BLaER1 (cell line): ENCODE results near the gene ARHGEF37.
"Not testable (repeated sequence)": the region's sequence is repeated elsewhere in the genome, so short reads cannot be mapped to it uniquely, and the experiment has no call there.

Experiments
- H3K27ac ChIP-seq: shearing (Covaris generic); formaldehyde crosslinking; 2 replicates; pipeline ENCODE4 v1.8.1; 2022
- H3K27me3 ChIP-seq: shearing (Covaris generic); formaldehyde crosslinking; 2 replicates; pipeline ENCODE4 v1.8.1; 2022
- H3K36me3 ChIP-seq: shearing (Covaris generic); formaldehyde crosslinking; 2 replicates; pipeline ENCODE4 v1.8.1; 2022
- H3K4me1 ChIP-seq: shearing (Covaris generic); formaldehyde crosslinking; 2 replicates; pipeline ENCODE4 v1.8.1; 2022
- H3K4me2 ChIP-seq: shearing (Covaris generic); formaldehyde crosslinking; 2 replicates; pipeline ENCODE4 v1.8.1; 2022
- H3K4me3 ChIP-seq: shearing (Covaris generic); formaldehyde crosslinking; 2 replicates; pipeline ENCODE4 v1.8.1; 2022
- H3K9ac ChIP-seq: shearing (Covaris generic); formaldehyde crosslinking; 2 replicates; pipeline ENCODE4 v1.8.1; 2022
- H3K9me3 ChIP-seq: shearing (Covaris generic); formaldehyde crosslinking; 2 replicates; pipeline ENCODE4 v1.8.1; 2022
- H4K20me1 ChIP-seq: shearing (Covaris generic); formaldehyde crosslinking; 2 replicates; pipeline ENCODE4 v1.8.1; 2022
- Cebpa-rat ChIP-seq: shearing (Covaris generic); IDR thresholded peaks from 2 replicates; pipeline ENCODE4 v1.8.1; 2022

The ARHGEF37 gene

GRCh38 chr5:149645236-149645635 is 63.9 kb downstream of the ARHGEF37 start:
- no peak overlapping the region for H3K4me3 ChIP-seq
- 0 out of 2 replicates have a peak, but pooled peaks cover 4% of the 10 kb centered on the region for H3K4me1 ChIP-seq
- no peaks in the 10 kb centered on the region for H3K27me3 ChIP-seq
- H4K20me1 ChIP-seq = no peaks in the 10 kb centered on the region
- no peaks in the 10 kb centered on the region for H3K36me3 ChIP-seq
- H3K9ac ChIP-seq = no peak overlapping the region
- H3K4me2 ChIP-seq = no peak overlapping the region
- TF ChIP-seq Cebpa-rat = no peak
- no peak overlapping the region for H3K27ac ChIP-seq
- no peaks in the 10 kb centered on the region for H3K9me3 ChIP-seq

GRCh38 chr5:149645725-149646124 is 64.4 kb downstream of the ARHGEF37 start:
- no peaks in the 10 kb centered on the region for H3K9me3 ChIP-seq
- H3K27me3 ChIP-seq = no peaks in the 10 kb centered on the region
- 0 out of 2 replicates have a peak, but pooled peaks cover 4% of the 10 kb centered on the region for H3K4me1 ChIP-seq
- H4K20me1 ChIP-seq = no peaks in the 10 kb centered on the region
- H3K9ac ChIP-seq = no peak overlapping the region
- H3K27ac ChIP-seq = no peak overlapping the region
- TF ChIP-seq Cebpa-rat = no peak
- H3K4me2 ChIP-seq = no peak overlapping the region
- no peaks in the 10 kb centered on the region for H3K36me3 ChIP-seq
- H3K4me3 ChIP-seq = no peak overlapping the region

- Histone ChIP-seq H3K36me3 (no peaks in the 10 kb centered on the region), H3K4me1 (no peaks in the 10 kb centered on the region), H3K4me3 (no peak overlapping the region), H3K9ac (no peak overlapping the region), H3K27me3 (no peaks in the 10 kb centered on the region), H4K20me1 (no peaks in the 10 kb centered on the region), H3K9me3 (no peaks in the 10 kb centered on the region), H3K4me2 (no peak overlapping the region), H3K27ac (no peak overlapping the region)
- TF ChIP-seq Cebpa-rat = no peak
Measured at GRCh38 chr5:149646564-149646963, 65.3 kb downstream of the ARHGEF37 start.

GRCh38 chr5:149647334-149647733 is 66.0 kb downstream of the ARHGEF37 start:
- Histone ChIP-seq H3K4me1 (no peaks in the 10 kb centered on the region), H3K27me3 (no peaks in the 10 kb centered on the region), H4K20me1 (no peaks in the 10 kb centered on the region), H3K36me3 (no peaks in the 10 kb centered on the region), H3K4me2 (no peak overlapping the region), H3K9me3 (no peaks in the 10 kb centered on the region), H3K27ac (no peak overlapping the region; the same call in 1 of the 2 replicates), H3K4me3 (no peak overlapping the region), H3K9ac (no peak overlapping the region)
- no peak for TF ChIP-seq Cebpa-rat

GRCh38 chr5:149648464-149649393 is 67.4 kb downstream of the ARHGEF37 start:
- H3K36me3 ChIP-seq, H3K4me1 ChIP-seq, H3K4me2 ChIP-seq, H3K27me3 ChIP-seq, H3K4me3 ChIP-seq, H3K9me3 ChIP-seq, H3K9ac ChIP-seq, H4K20me1 ChIP-seq, H3K27ac ChIP-seq: not testable (repeated sequence)

GRCh38 chr5:149649730-149650129 is 68.4 kb downstream of the ARHGEF37 start:
- H3K9me3 ChIP-seq, H3K27me3 ChIP-seq, H3K4me2 ChIP-seq, H4K20me1 ChIP-seq, H3K36me3 ChIP-seq, H3K27ac ChIP-seq, H3K4me3 ChIP-seq, H3K4me1 ChIP-seq, H3K9ac ChIP-seq: not testable (repeated sequence)

- Histone ChIP-seq H3K9me3 (no peaks in the 10 kb centered on the region), H3K4me3 (no peak overlapping the region), H3K9ac (no peak overlapping the region), H3K27me3 (no peaks in the 10 kb centered on the region), H3K4me1 (no peaks in the 10 kb centered on the region), H3K27ac (no peak overlapping the region), H3K36me3 (no peaks in the 10 kb centered on the region), H4K20me1 (no peaks in the 10 kb centered on the region), H3K4me2 (no peak overlapping the region)
- TF ChIP-seq Cebpa-rat = no peak
Measured at GRCh38 chr5:149651686-149652085, 70.4 kb downstream of the ARHGEF37 start.

- Histone ChIP-seq H3K36me3 (no peaks in the 10 kb centered on the region), H3K4me3 (no peak overlapping the region), H3K27me3 (no peaks in the 10 kb centered on the region), H4K20me1 (no peaks in the 10 kb centered on the region), H3K4me2 (no peak overlapping the region), H3K27ac (no peak overlapping the region), H3K9ac (no peak overlapping the region), H3K9me3 (no peaks in the 10 kb centered on the region), H3K4me1 (no peaks in the 10 kb centered on the region)
- no peak for TF ChIP-seq Cebpa-rat
Measured at GRCh38 chr5:149652697-149653096, 71.4 kb downstream of the ARHGEF37 start.

- H4K20me1 ChIP-seq = no peaks in the 10 kb centered on the region
- TF ChIP-seq Cebpa-rat = no peak
- H3K27ac ChIP-seq = no peak overlapping the region
- H3K4me3 ChIP-seq = no peak overlapping the region
- H3K4me2 ChIP-seq = no peak overlapping the region
- H3K9ac ChIP-seq = no peak overlapping the region
- no peaks in the 10 kb centered on the region for H3K4me1 ChIP-seq
- no peaks in the 10 kb centered on the region for H3K27me3 ChIP-seq
- H3K9me3 ChIP-seq = no peaks in the 10 kb centered on the region
- no peaks in the 10 kb centered on the region for H3K36me3 ChIP-seq
Measured at GRCh38 chr5:149654231-149654630, 72.9 kb downstream of the ARHGEF37 start.

GRCh38 chr5:149654883-149655505 is 73.7 kb downstream of the ARHGEF37 start:
- H3K9ac ChIP-seq = no peak overlapping the region
- no peaks in the 10 kb centered on the region for H3K9me3 ChIP-seq
- no peak overlapping the region for H3K4me2 ChIP-seq
- H4K20me1 ChIP-seq = no peaks in the 10 kb centered on the region
- H3K27me3 ChIP-seq = no peaks in the 10 kb centered on the region
- no peak overlapping the region for H3K4me3 ChIP-seq
- no peak overlapping the region for H3K27ac ChIP-seq
- no peaks in the 10 kb centered on the region for H3K4me1 ChIP-seq
- H3K36me3 ChIP-seq = no peaks in the 10 kb centered on the region
- TF ChIP-seq Cebpa-rat = no peak
